Activated CD4-positive, alpha-beta memory T cell treated with anti-CD3 and anti-CD28 coated beads, Interleukin-2, amount 10 ng/mL, durations not matched to agents 7 days and 5 days (primary cell): ENCODE results near the gene TMLHE. TPM values are rescaled to one million over a fixed set of nuclear protein-coding genes. Genes with fewer than 3 reads are reported as not detected.
A peak's percentile ranks its signal among the peaks of the same experiment; 100 is the strongest.
"Not testable (repeated sequence)": the region's sequence is repeated elsewhere in the genome, so short reads cannot be mapped to it uniquely, and the experiment has no call there.

ENCODE experiments used
- CTCF ChIA-PET: fragments of 350-600 bp; sonication (Branson Sonifier 250); formaldehyde crosslinking; loops from one replicate; lab custom pipeline; 2021; ENCODE audit warnings: antibody characterized with exemption, inconsistent platforms; lab: Charles Lee
- POLR2A ChIA-PET: fragments of 350-600 bp; sonication (Branson Sonifier 250); formaldehyde crosslinking; loops from one replicate; lab custom pipeline; 2021; ENCODE audit warnings: antibody characterized with exemption; lab: Charles Lee
- DNase-seq: peaks from one replicate; pipeline ENCODE4 v3.0.0-alpha.2; 2020
- H3K27ac Mint-ChIP-seq: one replicate; pipeline ENCODE4 v1.8.0; 2021; ENCODE audit warnings: mild to moderate bottlenecking, mixed read lengths
- H3K27me3 Mint-ChIP-seq: one replicate; pipeline ENCODE4 v1.8.0; 2021; ENCODE audit warnings: mixed read lengths
- H3K36me3 Mint-ChIP-seq: one replicate; pipeline ENCODE4 v1.8.0; 2021; ENCODE audit warnings: low read depth, mixed read lengths
- H3K4me1 Mint-ChIP-seq: one replicate; pipeline ENCODE4 v1.8.0; 2021; ENCODE audit warnings: mixed read lengths
- H3K4me3 Mint-ChIP-seq: one replicate; pipeline ENCODE4 v1.8.0; 2021; ENCODE audit warnings: mild to moderate bottlenecking, mixed read lengths
- H3K9me3 Mint-ChIP-seq: one replicate; pipeline ENCODE4 v1.8.0; 2021; ENCODE audit warnings: mixed read lengths
- total RNA-seq, 2 experiments: library from RNA; stranded (reverse); gene quantifications; one replicate each; pipeline ENCODE4 v1.2.3, GENCODE V29; 2021

The TMLHE gene
- total RNA-seq, 2 experiments from 2014 or later, result 10.3 to 12.1 TPM

GRCh38 chrX:155592981-155593380 is 19.8 kb downstream of the TMLHE start:
- no peak overlapping the region for H3K27ac Mint-ChIP-seq
- peaks cover 11% of the 10 kb centered on the region for H3K36me3 Mint-ChIP-seq
- H3K4me3 Mint-ChIP-seq, result no peak overlapping the region
- H3K9me3 Mint-ChIP-seq, result peaks cover 15% of the 10 kb centered on the region
- no peak for DNase-seq
- ChIA-PET POLR2A (no interaction called here), CTCF (no interaction called here)
- no peaks in the 10 kb centered on the region for H3K27me3 Mint-ChIP-seq
- no peaks in the 10 kb centered on the region for H3K4me1 Mint-ChIP-seq

GRCh38 chrX:155592331-155592730 is 20.4 kb downstream of the TMLHE start:
- peaks cover 15% of the 10 kb centered on the region for H3K9me3 Mint-ChIP-seq
- no peak for DNase-seq
- H3K27me3 Mint-ChIP-seq, result no peaks in the 10 kb centered on the region
- H3K36me3 Mint-ChIP-seq, result peaks cover 11% of the 10 kb centered on the region
- no peak overlapping the region for H3K4me3 Mint-ChIP-seq
- CTCF ChIA-PET, result no interaction called here
- no peak overlapping the region for H3K27ac Mint-ChIP-seq
- POLR2A ChIA-PET, result no interaction called here
- H3K4me1 Mint-ChIP-seq, result no peaks in the 10 kb centered on the region

- ChIA-PET POLR2A (no interaction called here), CTCF (no interaction called here)
- Mint-ChIP-seq H3K27ac (no peak overlapping the region), H3K4me3 (no peak overlapping the region), H3K27me3 (no peaks in the 10 kb centered on the region), H3K4me1 (peaks cover 3% of the 10 kb centered on the region), H3K36me3 (peaks cover 4% of the 10 kb centered on the region), H3K9me3 (peaks cover 4% of the 10 kb centered on the region)
- peak; percentile 15 for DNase-seq
Observed at GRCh38 chrX:155577682-155578081, 35.1 kb downstream of the TMLHE start.

- Mint-ChIP-seq H3K4me3 (no peak overlapping the region), H3K4me1 (no peaks in the 10 kb centered on the region), H3K27ac (no peak overlapping the region), H3K36me3 (peaks cover under 1% of the 10 kb centered on the region), H3K27me3 (no peaks in the 10 kb centered on the region), H3K9me3 (peaks cover under 1% of the 10 kb centered on the region)
- POLR2A ChIA-PET, result no interaction called here
- CTCF ChIA-PET, result no interaction called here
- DNase-seq, result no peak
Observed at GRCh38 chrX:155563099-155563498, 49.7 kb downstream of the TMLHE start.

GRCh38 chrX:155544881-155545280 is 67.9 kb downstream of the TMLHE start:
- POLR2A ChIA-PET, result no interaction called here
- H3K27ac Mint-ChIP-seq, result no peak overlapping the region
- peaks cover 38% of the 10 kb centered on the region for H3K36me3 Mint-ChIP-seq
- DNase-seq, result no peak
- H3K9me3 Mint-ChIP-seq, result peaks cover 12% of the 10 kb centered on the region
- no peaks in the 10 kb centered on the region for H3K4me1 Mint-ChIP-seq
- no peak overlapping the region for H3K4me3 Mint-ChIP-seq
- H3K27me3 Mint-ChIP-seq, result no peaks in the 10 kb centered on the region
- CTCF ChIA-PET, result no interaction called here

- H3K9me3 Mint-ChIP-seq, result peaks cover 2% of the 10 kb centered on the region
- no peaks in the 10 kb centered on the region for H3K27me3 Mint-ChIP-seq
- ChIA-PET POLR2A (no interaction called here), CTCF (no interaction called here)
- H3K4me1 Mint-ChIP-seq, result no peaks in the 10 kb centered on the region
- H3K36me3 Mint-ChIP-seq, result peaks cover 30% of the 10 kb centered on the region
- H3K27ac Mint-ChIP-seq, result no peak overlapping the region
- DNase-seq, result no peak
- no peak overlapping the region for H3K4me3 Mint-ChIP-seq
Observed at GRCh38 chrX:155535866-155536265, 76.9 kb downstream of the TMLHE start.

DNA sequence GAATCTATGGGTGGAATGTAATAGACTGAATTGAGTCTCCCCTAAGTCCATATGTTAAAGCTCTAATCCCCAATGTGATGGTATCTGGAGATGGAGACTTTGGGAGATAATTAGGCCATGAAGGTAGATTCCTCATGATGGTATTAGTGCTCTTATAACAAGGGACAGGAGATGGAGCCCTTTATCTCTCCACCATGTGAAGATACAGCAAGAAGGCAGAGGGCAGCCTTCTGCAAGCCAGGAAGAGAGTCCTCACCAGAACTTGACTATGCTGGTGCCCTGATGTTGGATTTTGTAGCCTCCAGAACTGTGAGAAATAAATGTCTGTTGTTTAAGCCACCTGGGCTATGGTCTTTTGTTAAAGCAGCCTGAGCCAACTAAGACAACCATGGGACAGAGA is 78.0 kb downstream of the TMLHE start:
- Mint-ChIP-seq H3K36me3 (peaks cover 29% of the 10 kb centered on the region), H3K27ac (no peak overlapping the region), H3K4me1 (no peaks in the 10 kb centered on the region), H3K4me3 (no peak overlapping the region), H3K9me3 (peaks cover 2% of the 10 kb centered on the region), H3K27me3 (no peaks in the 10 kb centered on the region)
- POLR2A ChIA-PET, result no interaction called here
- CTCF ChIA-PET, result no interaction called here
- no peak for DNase-seq

DNA sequence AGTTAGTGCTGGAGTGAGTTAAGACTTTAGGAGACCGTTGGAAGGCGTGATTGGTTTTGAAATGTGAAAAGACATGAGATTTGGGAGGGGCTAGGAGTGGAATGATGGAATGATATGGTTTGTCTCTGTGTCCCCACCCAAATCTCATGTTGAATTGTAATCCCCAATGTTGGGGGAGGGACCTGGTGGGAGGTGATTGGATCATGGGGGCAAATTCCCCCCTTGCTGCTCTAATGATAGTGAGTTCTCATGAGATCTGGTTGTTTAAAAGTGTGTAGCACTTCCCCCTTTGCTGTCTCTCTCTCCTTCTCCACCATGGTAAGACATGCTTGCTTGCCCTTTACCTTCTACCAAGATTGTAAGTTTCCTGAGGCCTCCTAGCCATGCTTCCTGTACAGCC is 85.7 kb downstream of the TMLHE start:
- H3K4me1 Mint-ChIP-seq, H3K27me3 Mint-ChIP-seq, H3K4me3 Mint-ChIP-seq, H3K27ac Mint-ChIP-seq, DNase-seq, CTCF ChIA-PET, POLR2A ChIA-PET: not testable (repeated sequence)
- Mint-ChIP-seq H3K36me3 (peaks cover 48% of the 10 kb centered on the region), H3K9me3 (peaks cover 20% of the 10 kb centered on the region)

DNA sequence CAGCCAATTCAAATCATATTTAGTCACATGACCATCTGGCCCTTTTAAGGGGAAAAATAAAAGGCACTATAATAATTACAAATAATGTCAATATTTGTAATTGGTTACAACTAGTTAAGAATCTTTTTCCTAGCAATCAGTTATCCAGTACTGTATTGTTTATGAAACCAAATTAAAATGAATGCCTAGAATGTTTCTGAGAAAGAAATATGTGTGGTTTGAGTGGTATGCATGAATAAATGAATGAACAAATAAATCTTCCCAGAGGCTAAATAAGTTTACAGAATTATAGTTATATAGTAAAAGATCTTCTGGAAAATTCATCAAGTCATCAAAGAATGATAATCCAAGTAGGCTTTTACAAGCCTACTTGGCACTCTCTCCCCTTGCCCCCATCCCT is 98.5 kb downstream of the TMLHE start:
- CTCF ChIA-PET, result no interaction called here
- H3K4me3 Mint-ChIP-seq, result no peak overlapping the region
- no peaks in the 10 kb centered on the region for H3K9me3 Mint-ChIP-seq
- H3K27ac Mint-ChIP-seq, result no peak overlapping the region
- H3K4me1 Mint-ChIP-seq, result no peaks in the 10 kb centered on the region
- POLR2A ChIA-PET, result no interaction called here
- DNase-seq, result no peak
- no peaks in the 10 kb centered on the region for H3K27me3 Mint-ChIP-seq
- H3K36me3 Mint-ChIP-seq, result peaks cover 26% of the 10 kb centered on the region

DNA sequence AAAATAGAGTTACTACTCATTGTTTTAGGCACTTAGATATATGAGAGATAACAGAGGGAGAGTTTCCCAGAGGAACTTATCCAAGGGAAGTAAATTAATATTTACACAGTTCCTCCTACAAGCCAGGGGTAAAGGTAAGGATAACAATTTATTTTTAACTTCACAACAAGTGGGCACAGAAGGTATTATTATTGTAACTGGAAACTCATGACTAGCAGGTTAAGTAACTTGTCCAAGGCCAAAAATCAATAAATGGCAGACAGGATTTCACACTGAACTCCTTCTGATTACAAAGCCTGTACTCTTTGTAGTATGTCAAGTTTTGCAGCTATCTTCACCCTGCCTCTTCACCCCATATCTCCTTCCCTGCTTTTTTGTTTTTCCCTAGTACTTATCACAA is 107.5 kb downstream of the TMLHE start:
- Mint-ChIP-seq H3K4me3 (no peak overlapping the region), H3K27ac (no peak overlapping the region), H3K27me3 (no peaks in the 10 kb centered on the region), H3K9me3 (no peaks in the 10 kb centered on the region), H3K36me3 (peaks cover 20% of the 10 kb centered on the region), H3K4me1 (no peaks in the 10 kb centered on the region)
- no peak for DNase-seq
- POLR2A ChIA-PET, result no interaction called here
- CTCF ChIA-PET, result no interaction called here

- DNase-seq, H3K27ac Mint-ChIP-seq, H3K27me3 Mint-ChIP-seq, CTCF ChIA-PET, H3K4me1 Mint-ChIP-seq, H3K36me3 Mint-ChIP-seq, H3K4me3 Mint-ChIP-seq, POLR2A ChIA-PET, H3K9me3 Mint-ChIP-seq: not testable (repeated sequence)
Observed at GRCh38 chrX:155495134-155495533, 117.6 kb downstream of the TMLHE start.

DNA sequence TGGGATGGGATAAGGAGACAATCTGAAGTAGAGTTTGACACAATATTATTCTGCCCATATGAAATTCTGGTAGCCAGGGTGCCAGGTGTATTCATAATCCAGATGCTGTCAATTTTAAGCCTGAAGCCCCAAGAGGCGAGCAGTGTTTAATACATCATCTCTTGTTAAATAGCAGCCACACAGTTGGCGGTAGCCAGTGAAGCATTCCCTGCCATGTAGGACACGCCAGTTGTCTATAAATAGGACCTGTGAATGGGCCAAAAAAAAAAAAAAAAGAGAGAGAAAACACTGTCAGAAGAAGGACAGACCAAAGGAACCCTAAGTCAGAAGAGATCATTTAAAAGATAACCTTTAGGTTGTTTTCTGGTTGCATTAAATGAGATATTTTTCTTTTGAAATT is 121.3 kb downstream of the TMLHE start:
- CTCF ChIA-PET, H3K4me1 Mint-ChIP-seq, H3K36me3 Mint-ChIP-seq, H3K4me3 Mint-ChIP-seq, H3K27me3 Mint-ChIP-seq, DNase-seq, POLR2A ChIA-PET, H3K9me3 Mint-ChIP-seq, H3K27ac Mint-ChIP-seq: not testable (repeated sequence)

GRCh38 chrX:155477136-155477535 is 135.6 kb downstream of the TMLHE start:
- CTCF ChIA-PET, H3K36me3 Mint-ChIP-seq, POLR2A ChIA-PET, H3K27me3 Mint-ChIP-seq, H3K27ac Mint-ChIP-seq, DNase-seq, H3K4me3 Mint-ChIP-seq, H3K9me3 Mint-ChIP-seq, H3K4me1 Mint-ChIP-seq: not testable (repeated sequence)

DNA sequence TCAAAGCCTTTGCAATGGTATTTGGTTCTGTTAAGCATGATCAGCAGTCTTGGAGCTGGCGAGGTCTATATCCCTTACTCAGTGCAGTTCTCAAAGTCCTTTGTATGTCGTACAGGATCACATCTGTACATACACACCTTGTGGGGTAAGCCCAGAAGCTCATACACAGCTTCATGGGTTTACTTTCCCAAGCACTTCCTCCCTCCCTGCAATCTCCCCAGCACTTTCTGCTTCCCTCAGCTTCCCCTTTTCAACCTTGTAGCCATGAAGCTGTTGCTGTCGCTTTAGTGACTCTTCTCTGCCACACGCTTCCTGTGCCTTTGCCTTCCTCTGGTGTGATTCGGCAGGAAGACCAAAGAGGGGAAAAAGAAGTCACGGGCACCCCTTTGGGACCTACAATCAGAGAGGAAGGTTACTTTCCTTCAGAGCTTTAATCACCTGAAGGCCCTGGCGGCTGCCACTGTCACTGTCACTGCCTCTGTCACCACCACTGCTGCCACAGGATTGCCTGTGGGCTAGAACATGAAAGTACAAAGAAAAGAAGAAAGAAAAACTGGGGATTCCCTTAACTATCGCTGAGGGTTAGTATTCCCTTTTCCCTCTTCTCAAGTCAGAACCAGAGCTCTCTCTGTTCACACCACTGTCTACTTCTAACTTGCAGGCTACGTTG is 146.3 kb downstream of the TMLHE start:
- H3K27me3 Mint-ChIP-seq, H3K27ac Mint-ChIP-seq, H3K9me3 Mint-ChIP-seq, H3K4me1 Mint-ChIP-seq, H3K36me3 Mint-ChIP-seq, CTCF ChIA-PET, H3K4me3 Mint-ChIP-seq, DNase-seq, POLR2A ChIA-PET: not testable (repeated sequence)
